Hepatocyte (in vitro differentiated cells): ENCODE measurements around the gene RBM15.

Experiments used
- EZH2 ChIP-seq: fragments of 200-600 bp; sonication (generic); IDR thresholded peaks from 2 replicates; pipeline ENCODE4 v1.6.1; 2016; ENCODE audit warnings: antibody characterized with exemption, mild to moderate bottlenecking, borderline replicate concordance
- EZH2phosphoT487 ChIP-seq: fragments of 200-600 bp; sonication (generic); IDR thresholded peaks from one replicate; pipeline ENCODE4 v1.6.1; 2018; ENCODE audit warnings: antibody characterized with exemption, mild to moderate bottlenecking, low read depth, moderate library complexity; ENCODE audit not compliant: unreplicated experiment, severe bottlenecking
- TF ChIP-seq, protein P1 (sequence below): fragments of 200-600 bp; sonication (generic); IDR thresholded peaks from 2 replicates; pipeline ENCODE4 v1.5.1; 2016; ENCODE audit warnings: antibody characterized with exemption, mild to moderate bottlenecking; ENCODE audit not compliant: poor library complexity

DNA sequence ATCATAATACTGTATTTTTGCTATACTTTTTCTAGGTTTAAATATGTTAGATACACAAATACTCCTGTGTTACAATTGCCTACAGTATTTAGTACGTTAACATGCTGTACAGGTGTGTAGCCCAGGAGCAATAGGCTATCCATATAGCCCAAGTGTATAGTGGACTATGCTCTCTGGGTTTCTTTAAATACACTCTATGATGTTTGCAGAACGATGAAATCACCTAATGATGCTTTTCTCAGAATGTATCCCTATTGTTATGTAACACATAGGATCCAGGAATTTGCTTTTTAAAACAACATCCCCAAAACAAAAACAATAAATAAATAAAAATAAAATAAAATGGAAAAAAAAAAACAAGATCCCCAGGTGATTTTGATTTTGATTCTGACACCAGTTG, 18.1 kb upstream of the RBM15 start:
- TF ChIP-seq, protein P1, sequence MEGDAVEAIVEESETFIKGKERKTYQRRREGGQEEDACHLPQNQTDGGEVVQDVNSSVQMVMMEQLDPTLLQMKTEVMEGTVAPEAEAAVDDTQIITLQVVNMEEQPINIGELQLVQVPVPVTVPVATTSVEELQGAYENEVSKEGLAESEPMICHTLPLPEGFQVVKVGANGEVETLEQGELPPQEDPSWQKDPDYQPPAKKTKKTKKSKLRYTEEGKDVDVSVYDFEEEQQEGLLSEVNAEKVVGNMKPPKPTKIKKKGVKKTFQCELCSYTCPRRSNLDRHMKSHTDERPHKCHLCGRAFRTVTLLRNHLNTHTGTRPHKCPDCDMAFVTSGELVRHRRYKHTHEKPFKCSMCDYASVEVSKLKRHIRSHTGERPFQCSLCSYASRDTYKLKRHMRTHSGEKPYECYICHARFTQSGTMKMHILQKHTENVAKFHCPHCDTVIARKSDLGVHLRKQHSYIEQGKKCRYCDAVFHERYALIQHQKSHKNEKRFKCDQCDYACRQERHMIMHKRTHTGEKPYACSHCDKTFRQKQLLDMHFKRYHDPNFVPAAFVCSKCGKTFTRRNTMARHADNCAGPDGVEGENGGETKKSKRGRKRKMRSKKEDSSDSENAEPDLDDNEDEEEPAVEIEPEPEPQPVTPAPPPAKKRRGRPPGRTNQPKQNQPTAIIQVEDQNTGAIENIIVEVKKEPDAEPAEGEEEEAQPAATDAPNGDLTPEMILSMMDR, result no peak
- no peak for TF ChIP-seq EZH2
- no peak for TF ChIP-seq EZH2phosphoT487
